HEK293 (cell line): ENCODE measurements around the gene JTB.

Experiments used
- CTCF ChIP-seq: fragments of 450-650 bp; formaldehyde crosslinking; IDR thresholded peaks from 2 replicates; pipeline ENCODE4 v1.5.1; 2016; ENCODE audit warnings: missing biosample characterization, missing genetic modification characterization
- ZNF335 ChIP-seq: fragments of 450-650 bp; formaldehyde crosslinking; conservative IDR thresholded peaks from 2 replicates; pipeline ENCODE4 v1.5.1; 2016; ENCODE audit warnings: missing biosample characterization, missing genetic modification characterization
- ZNF362 ChIP-seq: fragments of 450-650 bp; formaldehyde crosslinking; IDR thresholded peaks from 2 replicates; pipeline ENCODE4 v1.5.1; 2016; ENCODE audit warnings: missing biosample characterization, missing genetic modification characterization

- TF ChIP-seq ZNF362 (tag by site-specific recombination) = no peak
- TF ChIP-seq CTCF (tag by site-specific recombination) = no peak
- TF ChIP-seq ZNF335 = no peak
These were observed 51.1 kb downstream of the JTB start for GRCh38 chr1:153926405-153926804.
